GM21576 (cell line): ENCODE data around the gene UGT1A8.
"Not testable (repeated sequence)": the region's sequence is repeated elsewhere in the genome, so short reads cannot be mapped to it uniquely, and the experiment has no call there.

Source experiments
- ATAC-seq: cut with Tn5 transposase; IDR thresholded peaks from one replicate; pipeline ENCODE4 v1.9.1; 2021; ENCODE audit warnings: mild to moderate bottlenecking, moderate library complexity; ENCODE audit not compliant: unreplicated experiment

Gene UGT1A8

DNA sequence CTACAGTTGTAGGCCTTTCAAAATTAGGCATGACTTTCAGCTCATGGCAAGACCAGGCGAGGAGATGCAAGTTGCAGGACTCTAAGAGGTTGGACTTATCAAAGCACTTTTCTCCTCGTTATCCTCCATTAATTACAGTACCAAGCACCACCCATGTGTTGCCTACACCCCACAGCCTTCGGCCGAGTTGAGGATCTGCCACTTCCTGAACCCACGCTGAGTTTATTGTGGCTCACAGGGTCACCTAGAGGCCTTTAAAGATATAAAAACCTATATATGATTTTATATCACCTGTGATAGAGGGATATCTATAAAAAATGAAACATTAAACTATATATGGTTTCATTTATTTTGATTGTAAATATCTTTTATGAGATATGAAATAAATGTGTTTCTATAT is 21.4 kb downstream of the UGT1A8 start:
- no peak for ATAC-seq

DNA sequence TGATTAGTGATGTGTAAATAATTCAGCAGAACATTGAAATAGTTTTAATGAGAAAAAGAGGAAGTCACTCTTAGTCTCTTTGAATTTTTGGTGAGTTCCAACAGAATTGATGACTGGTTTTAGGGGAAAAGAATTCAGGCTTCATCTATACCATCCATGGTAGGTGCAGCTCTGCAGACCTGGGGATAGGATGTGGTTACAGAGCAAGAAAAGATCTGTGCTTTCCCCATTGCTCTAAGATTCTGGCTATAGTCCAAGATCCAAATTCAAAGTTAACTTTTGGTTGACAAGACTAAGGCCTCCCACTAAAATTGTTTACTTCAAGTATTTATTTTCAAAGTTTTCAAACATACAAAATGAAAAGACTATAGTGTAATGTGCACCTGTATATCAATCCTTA is 22.4 kb downstream of the UGT1A8 start:
- ATAC-seq = no peak

DNA sequence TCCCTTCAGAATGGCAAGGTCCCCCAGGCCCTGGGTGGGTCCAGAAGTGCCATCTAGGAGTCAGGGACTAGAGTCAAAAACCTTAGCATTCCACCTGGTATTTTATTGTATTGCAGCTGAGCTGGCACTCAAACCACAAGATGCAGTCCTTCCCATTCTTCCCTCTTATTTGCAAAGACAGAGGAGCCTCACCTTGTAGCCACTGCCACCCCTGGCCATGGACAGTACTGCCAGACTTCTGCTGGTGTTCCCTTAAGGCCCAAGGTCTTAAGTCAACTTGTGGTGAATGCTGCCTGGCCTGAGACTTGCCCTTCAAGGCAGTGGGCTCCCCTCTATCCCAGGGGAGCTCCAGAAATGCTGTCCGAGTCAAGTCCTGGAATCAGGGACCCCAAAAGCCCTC is 25.7 kb downstream of the UGT1A8 start:
- no peak for ATAC-seq

DNA sequence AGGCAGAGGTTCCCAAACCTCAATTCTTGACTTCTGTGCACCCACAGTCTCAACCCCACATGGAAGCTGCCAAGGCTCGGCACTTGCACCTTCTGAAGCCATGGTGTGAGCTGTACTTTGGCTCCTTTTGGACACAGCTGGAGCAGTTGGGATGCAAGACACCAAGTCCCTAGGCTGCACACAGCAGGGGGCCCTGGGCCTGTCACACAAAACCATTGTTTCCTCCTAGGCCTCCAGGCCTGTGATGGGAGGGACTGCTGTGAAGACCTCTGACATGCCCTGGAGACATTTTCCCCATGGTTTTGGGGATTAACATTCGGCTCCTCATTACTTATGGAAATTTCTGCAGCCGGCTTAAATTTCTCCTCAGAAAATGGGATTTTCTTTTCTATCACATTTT is 28.6 kb downstream of the UGT1A8 start:
- not testable (repeated sequence) for ATAC-seq

- ATAC-seq = no peak
Observed at GRCh38 chr2:233650981-233651380, 33.5 kb downstream of the UGT1A8 start.

- ATAC-seq = no peak
Observed at GRCh38 chr2:233651430-233651829, 34.0 kb downstream of the UGT1A8 start.

GRCh38 chr2:233654501-233654900 is 37.1 kb downstream of the UGT1A8 start:
- ATAC-seq = no peak

GRCh38 chr2:233655043-233655442 is 37.6 kb downstream of the UGT1A8 start:
- ATAC-seq = no peak

GRCh38 chr2:233655943-233656342 is 38.5 kb downstream of the UGT1A8 start:
- not testable (repeated sequence) for ATAC-seq

DNA sequence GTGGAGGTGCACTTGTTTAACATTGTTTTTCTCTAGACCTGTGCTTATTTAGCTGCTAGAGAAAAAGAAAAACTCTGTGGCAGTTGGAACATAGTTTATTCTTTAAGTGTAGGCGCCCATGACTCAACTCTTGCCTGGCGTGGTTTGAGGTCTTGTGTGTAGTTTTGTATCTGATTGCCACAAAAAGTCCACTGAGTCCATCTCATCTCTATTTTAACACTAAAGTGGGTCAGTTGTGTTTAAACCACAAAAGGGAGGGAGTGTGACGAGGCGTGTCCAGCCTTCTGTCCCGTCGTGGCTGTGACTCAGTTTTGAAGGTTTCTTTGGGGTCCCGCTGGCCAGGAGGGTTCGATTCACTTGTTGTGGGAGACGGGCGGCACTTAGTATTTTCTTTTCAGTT is 39.0 kb downstream of the UGT1A8 start:
- ATAC-seq = no peak

DNA sequence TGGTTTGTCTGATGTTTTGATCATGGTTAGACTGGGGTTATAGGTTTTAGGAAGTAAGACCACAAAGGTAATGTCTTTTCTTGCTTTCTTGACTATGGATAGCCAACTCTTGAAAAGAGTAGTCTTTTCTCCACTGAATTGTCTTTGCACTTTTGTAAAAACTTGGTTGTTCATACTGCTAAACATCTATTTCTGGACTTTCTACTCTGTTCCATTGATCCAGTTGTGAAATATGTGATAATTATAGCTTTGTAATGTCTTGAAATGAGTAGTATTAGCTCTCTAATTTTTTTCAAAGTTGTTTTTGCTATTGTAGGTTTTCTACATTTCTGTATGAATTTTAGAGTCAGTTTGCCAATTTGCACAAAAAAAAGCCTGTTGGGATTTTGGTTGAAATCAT is 41.2 kb downstream of the UGT1A8 start:
- no peak for ATAC-seq

DNA sequence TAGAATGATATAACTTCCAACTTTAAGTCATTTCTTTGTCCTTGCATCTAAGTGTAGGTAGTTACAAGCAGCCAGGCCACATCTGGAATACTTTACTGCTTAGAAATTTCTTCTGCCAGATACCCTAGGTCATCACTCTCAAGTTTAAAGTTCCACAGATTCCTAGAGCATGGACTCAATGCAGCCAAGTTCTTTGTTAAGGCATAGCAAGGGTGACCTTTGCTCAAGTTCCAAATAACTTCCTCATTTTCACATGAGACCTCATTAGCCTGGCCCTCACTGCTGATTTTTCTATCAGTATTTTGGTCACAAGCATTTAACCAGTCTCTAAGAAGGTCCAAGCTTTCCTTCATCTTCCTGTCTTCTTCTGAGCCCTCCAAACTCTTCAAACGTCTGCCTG is 46.5 kb downstream of the UGT1A8 start:
- ATAC-seq = no peak

GRCh38 chr2:233668605-233669260 is 51.3 kb downstream of the UGT1A8 start:
- ATAC-seq = no peak

DNA sequence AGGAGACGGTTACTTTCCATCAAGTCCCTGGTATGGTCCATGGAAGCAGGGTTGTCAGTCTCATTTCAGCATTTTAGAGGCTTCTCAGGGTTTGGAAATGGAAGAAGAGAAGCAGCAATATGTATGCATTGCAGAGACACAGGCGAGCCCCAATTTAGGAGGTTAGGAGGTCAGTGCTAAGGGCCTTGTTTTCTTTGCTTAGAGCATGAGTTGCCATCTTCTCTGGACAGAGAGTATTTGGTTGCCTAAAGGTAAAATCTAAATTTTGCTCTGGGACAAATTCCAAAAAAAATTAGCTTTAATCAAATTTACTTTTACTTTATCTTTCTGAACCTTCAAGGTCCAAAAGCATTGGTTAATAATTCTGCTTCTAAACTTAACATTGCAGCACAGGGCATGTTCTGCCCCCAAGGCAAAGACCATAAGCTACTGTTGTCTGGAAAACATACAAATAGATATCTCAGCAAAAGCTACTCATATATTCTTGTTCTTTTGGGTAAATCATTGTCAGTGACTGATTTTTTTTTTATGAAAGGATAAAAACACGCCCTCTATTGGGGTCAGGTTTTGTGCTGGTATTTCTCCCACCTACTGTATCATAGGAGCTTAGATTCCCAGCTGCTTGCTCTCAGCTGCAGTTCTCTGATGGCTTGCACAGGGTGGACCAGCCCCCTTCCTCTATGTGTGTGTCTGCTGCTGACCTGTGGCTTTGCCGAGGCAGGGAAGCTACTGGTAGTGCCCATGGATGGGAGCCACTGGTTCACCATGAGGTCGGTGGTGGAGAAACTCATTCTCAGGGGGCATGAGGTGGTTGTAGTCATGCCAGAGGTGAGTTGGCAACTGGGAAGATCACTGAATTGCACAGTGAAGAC is 54.1 kb downstream of the UGT1A8 start, which contains the start of gene UGT1A9:
TSS of gene UGT1A9 (plus strand) at position 609 of the 872 bp plus-strand sequence. CDS start at position 646, 37 bp downstream.
- ATAC-seq = no peak

DNA sequence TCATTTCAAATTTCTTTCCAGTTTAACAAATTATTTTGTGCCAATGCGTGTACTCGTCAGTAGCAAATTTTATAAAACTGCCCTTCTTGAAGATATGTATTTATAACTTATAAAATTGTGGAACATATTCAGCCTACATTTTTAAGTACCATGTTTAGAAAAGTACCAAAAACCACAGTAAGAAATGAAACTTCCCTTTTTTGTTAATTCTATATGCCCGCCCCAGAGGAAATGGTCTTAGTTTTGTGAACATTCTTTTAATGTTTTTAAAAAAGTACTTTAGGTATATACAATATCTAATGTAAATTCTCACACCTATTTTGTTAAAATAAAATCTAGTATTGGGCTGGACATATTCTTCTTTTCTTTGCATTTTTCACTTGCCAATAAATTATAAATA is 55.5 kb downstream of the UGT1A8 start:
- no peak for ATAC-seq

GRCh38 chr2:233673896-233674295 is 56.5 kb downstream of the UGT1A8 start:
- ATAC-seq = no peak

DNA sequence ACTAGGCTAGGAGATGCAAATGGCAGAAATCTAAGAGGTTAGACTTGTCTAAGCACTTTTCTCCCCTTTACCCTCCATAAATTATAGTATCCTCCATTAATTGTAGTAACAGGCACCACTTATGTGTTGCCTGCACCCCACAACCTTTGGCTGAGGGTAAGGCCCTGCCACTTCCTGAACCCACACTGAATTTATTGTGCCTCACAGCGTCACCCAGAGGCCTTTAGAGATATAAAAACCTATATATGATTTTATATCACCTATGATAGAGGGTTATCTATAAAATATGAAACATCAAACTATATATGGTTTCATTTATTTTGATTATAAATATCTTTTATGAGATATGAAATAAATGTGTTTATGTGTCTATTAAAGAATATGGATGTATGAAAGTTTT is 56.9 kb downstream of the UGT1A8 start:
- ATAC-seq = no peak

GRCh38 chr2:233674995-233675394 is 57.6 kb downstream of the UGT1A8 start:
- ATAC-seq = no peak

GRCh38 chr2:233676046-233676445 is 58.6 kb downstream of the UGT1A8 start:
- ATAC-seq = no peak

DNA sequence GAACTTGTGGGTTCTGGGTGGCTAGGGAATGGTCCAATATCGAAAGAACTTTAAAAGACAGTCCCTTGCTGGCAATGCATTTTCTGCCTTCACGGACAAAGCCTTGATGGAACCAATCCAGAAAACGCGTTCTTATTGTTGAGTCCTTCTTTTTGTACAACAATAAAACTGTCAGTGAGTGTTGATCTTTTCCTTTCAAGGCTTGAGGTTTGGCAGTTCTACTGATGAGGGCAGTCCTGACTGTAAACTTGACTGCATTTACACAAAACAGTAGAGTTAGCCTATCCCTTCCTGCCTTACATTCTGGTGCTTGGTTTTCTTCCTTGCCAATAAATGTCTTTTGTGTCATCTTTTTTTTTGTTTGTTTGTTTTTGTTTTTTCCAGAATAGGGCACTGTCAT is 61.8 kb downstream of the UGT1A8 start:
- ATAC-seq = no peak

DNA sequence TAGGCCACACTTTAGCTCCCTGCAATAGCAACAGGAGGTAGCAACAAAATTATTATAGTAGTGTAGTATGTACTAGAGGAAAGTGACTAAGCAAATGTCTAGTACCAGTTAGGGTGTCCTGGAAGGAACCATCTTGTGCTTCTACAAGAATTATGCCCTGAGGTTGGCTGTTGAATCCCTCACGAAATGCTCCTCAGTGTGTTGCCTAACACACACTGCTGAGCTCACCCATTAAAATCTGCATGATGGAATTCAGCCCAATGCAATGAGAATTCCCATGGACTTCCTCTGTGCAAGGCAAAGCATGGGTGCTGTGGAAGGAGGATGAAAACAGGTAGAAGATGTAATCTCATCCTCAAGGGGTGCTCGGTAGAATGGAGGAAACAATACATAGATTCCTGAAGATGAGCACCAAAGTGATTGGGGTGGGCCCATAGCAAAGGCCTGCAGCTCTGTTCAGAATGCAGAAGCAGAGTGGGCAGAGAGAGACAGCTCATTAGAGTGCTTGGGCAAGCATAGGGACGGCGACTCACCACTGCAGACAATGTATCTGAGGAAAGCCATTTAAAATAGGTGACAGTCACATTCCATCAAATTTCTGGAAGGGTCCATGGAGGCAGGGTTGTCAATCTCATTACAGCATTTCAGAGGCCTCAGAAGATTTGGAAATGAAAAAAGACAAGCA is 63.1 kb downstream of the UGT1A8 start:
- ATAC-seq = no peak
